Measurements from ENCODE around the gene POU2AF1. TPM values are rescaled to one million over a fixed set of nuclear protein-coding genes. Genes with fewer than 3 reads are reported as not detected.

The POU2AF1 gene
- total and polyA plus RNA-seq, 2 donors from 2014 or later, result 0.95 to 18.5 TPM

- intact Hi-C loops (cut with DNase I), result no loop called here
- Histone ChIP-seq H3K27me3 (ENCODE audit: control insufficient read depth, insufficient read depth, low read length) (no peaks in the 10 kb centered on the region), H3K9me3 (ENCODE audit: control insufficient read depth in 2 of 3, insufficient read depth in 1 of 3, low read length in 3 of 3) (no peaks in the 10 kb centered on the region), H3K9ac (ENCODE audit: low read length in 3 of 3) (no peak overlapping the region), H3K4me1 (ENCODE audit: control insufficient read depth in 2 of 3, insufficient read depth in 2 of 3, low read depth in 1 of 3, low read length in 3 of 3) (no peaks in the 10 kb centered on the region), H3K4me3 (ENCODE audit: low read length in 3 of 3) (no peak overlapping the region), H3K27ac (ENCODE audit: low read depth in 2 of 2, low read length in 2 of 2) (no peak overlapping the region), H3K36me3 (ENCODE audit: control insufficient read depth in 2 of 3, insufficient read depth in 3 of 3, low read length in 3 of 3) (no peaks in the 10 kb centered on the region)
- peak in 4 of 5 donors; percentile 27 to 59 (median 36) for DNase-seq
- TF ChIP-seq CTCF (IDR thresholded peaks at IDR 0.05; ENCODE audit: borderline replicate concordance, extremely low read depth, insufficient read depth), result no peak
- FAIRE-seq, result no peak
These were observed 594 bp upstream of the POU2AF1 start for GRCh38 chr11:111379602-111380136.

DNA sequence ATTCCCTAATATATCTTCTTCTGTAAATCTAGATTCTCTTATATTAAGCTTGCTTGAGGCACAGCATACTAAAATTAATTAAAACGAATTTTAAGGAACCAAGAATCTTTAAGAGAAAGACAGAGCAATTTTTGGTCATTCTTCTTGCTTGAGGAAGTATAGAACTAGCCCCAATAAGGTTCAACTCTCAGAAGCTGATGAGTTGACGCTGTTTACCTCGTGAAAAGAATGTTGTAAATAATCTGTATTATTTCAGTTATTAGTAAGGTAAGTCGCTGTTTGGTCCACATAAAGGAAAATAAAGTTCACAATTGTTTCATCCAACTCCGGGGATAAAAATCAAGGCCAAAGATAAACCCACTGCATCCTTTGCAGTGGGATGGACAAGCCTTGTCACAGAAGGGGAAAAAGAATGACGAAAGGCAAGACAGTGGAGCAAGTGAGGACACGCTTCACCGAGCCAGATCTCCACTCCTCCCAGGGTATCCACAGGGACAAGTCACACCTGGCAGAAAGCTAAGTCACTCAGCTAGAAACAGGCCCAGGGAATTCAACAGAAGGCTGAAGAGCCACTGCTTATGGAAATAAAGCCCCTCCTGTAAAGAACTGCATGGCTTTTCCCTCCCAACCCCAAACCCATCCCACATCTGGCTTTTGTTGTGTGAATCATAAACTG lies 752 bp downstream of the POU2AF1 start:
- no peak overlapping the region for H3K27ac ChIP-seq (ENCODE audit: low read depth in 2 of 2, low read length in 2 of 2)
- no peak for FAIRE-seq

DNA sequence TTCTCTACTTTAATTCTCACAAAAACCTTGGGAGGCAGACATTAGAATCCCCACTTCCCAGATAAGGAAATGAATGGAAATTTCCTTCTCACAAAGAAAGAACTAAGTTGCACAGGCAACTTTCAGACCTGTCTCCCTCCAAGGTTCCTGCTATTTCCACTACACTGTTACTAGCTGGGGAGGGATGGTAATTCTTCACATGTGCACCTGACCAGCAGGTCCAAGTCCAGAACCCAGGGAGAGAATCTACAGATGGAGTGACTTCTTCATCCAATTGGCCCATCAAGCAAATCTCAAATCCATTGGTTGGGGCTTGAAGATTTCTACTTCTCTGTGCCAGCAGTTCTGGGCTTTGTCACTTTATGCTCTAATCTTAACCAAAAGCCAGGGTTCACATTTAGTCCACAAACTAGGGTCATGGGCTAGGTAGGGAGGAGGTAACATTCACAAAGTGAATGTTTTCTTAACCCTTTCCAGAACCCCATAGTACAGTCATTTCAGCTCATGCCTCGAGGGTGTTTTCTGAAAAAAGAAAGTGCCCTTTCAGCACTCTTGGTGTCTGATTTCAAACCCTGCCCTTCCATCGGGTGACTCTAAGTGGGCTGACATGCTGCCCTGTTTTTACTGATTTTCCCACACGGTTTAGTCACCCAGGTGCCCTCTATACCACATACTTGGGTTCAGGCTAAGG lies 2.7 kb downstream of the POU2AF1 start:
- no peaks in the 10 kb centered on the region for H3K27me3 ChIP-seq (ENCODE audit: control insufficient read depth, insufficient read depth, low read length)
- H3K4me1 ChIP-seq (ENCODE audit: control insufficient read depth in 2 of 3, insufficient read depth in 2 of 3, low read depth in 1 of 3, low read length in 3 of 3), result no peaks in the 10 kb centered on the region
- H3K4me3 ChIP-seq (ENCODE audit: low read length in 3 of 3), result no peak overlapping the region
- no peak for TF ChIP-seq CTCF (IDR thresholded peaks at IDR 0.05; ENCODE audit: borderline replicate concordance, extremely low read depth, insufficient read depth)
- H3K36me3 ChIP-seq (ENCODE audit: control insufficient read depth in 2 of 3, insufficient read depth in 3 of 3, low read length in 3 of 3), result no peaks in the 10 kb centered on the region
- no peak for FAIRE-seq
- no peak overlapping the region for H3K9ac ChIP-seq (ENCODE audit: low read length in 3 of 3)
- no peaks in the 10 kb centered on the region for H3K9me3 ChIP-seq (ENCODE audit: control insufficient read depth in 2 of 3, insufficient read depth in 1 of 3, low read length in 3 of 3)
- intact Hi-C loops (cut with DNase I), result no loop called here
- DNase-seq, result no peak
- no peak overlapping the region for H3K27ac ChIP-seq (ENCODE audit: low read depth in 2 of 2, low read length in 2 of 2)

More for the DNA sequence above, 752 bp downstream of the POU2AF1 start:
- Histone ChIP-seq H3K27me3 (ENCODE audit: control insufficient read depth, insufficient read depth, low read length) (no peaks in the 10 kb centered on the region), H3K9me3 (ENCODE audit: control insufficient read depth in 2 of 3, insufficient read depth in 1 of 3, low read length in 3 of 3) (no peaks in the 10 kb centered on the region), H3K36me3 (ENCODE audit: control insufficient read depth in 2 of 3, insufficient read depth in 3 of 3, low read length in 3 of 3) (no peaks in the 10 kb centered on the region), H3K9ac (ENCODE audit: low read length in 3 of 3) (no peak overlapping the region), H3K4me3 (ENCODE audit: low read length in 3 of 3) (no peak overlapping the region), H3K4me1 (ENCODE audit: control insufficient read depth in 2 of 3, insufficient read depth in 2 of 3, low read depth in 1 of 3, low read length in 3 of 3) (no peaks in the 10 kb centered on the region)
- no peak for TF ChIP-seq CTCF (IDR thresholded peaks at IDR 0.05; ENCODE audit: borderline replicate concordance, extremely low read depth, insufficient read depth)
- intact Hi-C loops (cut with DNase I), result no loop called here
- DNase-seq, result peak in 3 of 5 donors; percentile 48 to 61 (median 60)

All from kidney (tissue), 14 donors.